OCI-LY3 (cell line): ENCODE measurements around the gene ZDHHC19.

Experiments used
- CTCF ChIP-seq: fragments of 200-600, 300-600 bp; sonication (generic); IDR thresholded peaks from 2 replicates; pipeline ENCODE4 v1.5.1; 2014; ENCODE audit warnings: antibody characterized with exemption, low read length, low read depth
- EZH2phosphoT487 ChIP-seq: fragments of 200-600 bp; shearing (Covaris generic); IDR thresholded peaks from 2 replicates; pipeline ENCODE4 v1.6.1; 2018; ENCODE audit warnings: antibody characterized with exemption, mixed run types, low read depth

DNA sequence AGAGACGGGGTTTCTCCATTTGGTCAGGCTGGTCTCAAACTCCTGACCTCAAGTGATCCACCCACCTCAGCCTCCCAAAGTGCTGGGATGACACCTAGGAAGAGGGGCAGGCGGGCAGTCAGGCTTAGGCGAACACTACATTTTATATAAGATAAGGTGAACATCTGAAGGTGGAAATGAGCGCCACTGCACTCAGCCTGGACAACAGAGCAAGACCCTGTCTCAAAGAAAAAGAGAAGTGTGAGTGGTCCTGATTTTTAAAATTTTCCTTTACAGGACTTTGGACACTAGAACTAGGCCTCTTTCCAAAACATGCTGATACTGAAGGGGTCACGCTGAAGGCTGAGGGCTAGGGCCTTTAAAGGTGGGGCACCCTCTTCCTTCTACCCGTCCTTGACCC, 48.0 kb downstream of the ZDHHC19 start:
- no peak for TF ChIP-seq CTCF
- no peak for TF ChIP-seq EZH2phosphoT487
